GM12878 (cell line): ENCODE measurements around the gene SERPINH1. TPM values are rescaled to one million over a fixed set of nuclear protein-coding genes. Genes with fewer than 3 reads are reported as not detected.

Source experiments
- ATAC-seq: fragments of 200-7000 bp; cut with Tn5 transposase; 3 replicates; pipeline ENCODE4 v1.9.1; 2020; ENCODE audit warnings: mild to moderate bottlenecking, moderate library complexity
- BruUV-seq: library from RNA; stranded (reverse); fragments of 400-500 nt; replicated peaks from 2 replicates; lab custom pipeline; 2021; lab: Mats Ljungman, UMichigan
- CTCF ChIA-PET: fragments of 300-600 bp; sonication (Branson Sonifier 250); formaldehyde crosslinking; extraction: SDS; loops from one replicate; lab custom pipeline; 2021; ENCODE audit warnings: inconsistent platforms; lab: Yijun Ruan, JAX
- POLR2A ChIA-PET: fragments of 350-600 bp; formaldehyde crosslinking; extraction: SDS; loops from one replicate; lab custom pipeline; 2021; ENCODE audit warnings: inconsistent platforms; lab: Charles Lee
- RAD21 ChIA-PET: fragments of 300-600 bp; sonication (Branson Sonifier 250); formaldehyde crosslinking; loops from one replicate; lab custom pipeline; 2023; ENCODE audit warnings: antibody characterized with exemption; ENCODE audit not compliant: unreplicated experiment; lab: Charles Lee
- SMC1A ChIA-PET: fragments of 300-600 bp; sonication (Branson Sonifier 250); formaldehyde crosslinking; loops from one replicate; lab custom pipeline; 2023; ENCODE audit not compliant: unreplicated experiment, uncharacterized antibody; lab: Charles Lee
- DNase-seq: peaks from one replicate; pipeline ENCODE4 v3.0.0-alpha.2; 2011; ENCODE audit warnings: low read depth, low spot score
- FAIRE-seq: peaks from 3 replicates; lab custom pipeline; 2011; peaks lifted over from hg19 to GRCh38; lab: Jason Lieb, UNC
- H2AFZ ChIP-seq: 2 replicates; pipeline ENCODE4 v1.6.0; 2011; ENCODE audit warnings: low read depth, low read length, control low read depth; ENCODE audit not compliant: control insufficient read depth
- H3K27ac ChIP-seq: 2 replicates; pipeline ENCODE4 v1.5.1; 2011; ENCODE audit warnings: control low read depth; ENCODE audit not compliant: control insufficient read depth, insufficient read depth
- H3K27me3 ChIP-seq, 2 experiments: replicated peaks in 1 of 2; 2 replicates each; pipeline versions ENCODE4 v1.6.0 to v1.6.1; 2011; ENCODE audit warnings: low read length in 1 of 2; ENCODE audit not compliant: control insufficient read depth in 2 of 2, insufficient read depth in 2 of 2
- H3K36me3 ChIP-seq, 2 experiments: 2 replicates each; pipeline ENCODE4 v1.5.1; 2011; ENCODE audit warnings: low read length in 1 of 2; ENCODE audit not compliant: control insufficient read depth in 2 of 2, insufficient read depth in 2 of 2
- H3K4me1 ChIP-seq: 2 replicates; pipeline ENCODE4 v1.6.1; 2011; ENCODE audit warnings: mild to moderate bottlenecking, low read length, moderate library complexity, mixed read lengths; ENCODE audit not compliant: control insufficient read depth, insufficient read depth
- H3K4me2 ChIP-seq: 2 replicates; pipeline ENCODE4 v1.6.0; 2011; ENCODE audit warnings: control low read depth; ENCODE audit not compliant: control insufficient read depth, insufficient read depth
- H3K4me3 ChIP-seq: fragments of 200-600 bp; sonication (generic); 2 replicates; pipeline ENCODE4 v1.5.1; 2016
- H3K79me2 ChIP-seq: 2 replicates; pipeline ENCODE4 v1.6.0; 2011; ENCODE audit warnings: low read length; ENCODE audit not compliant: control insufficient read depth, insufficient read depth
- H3K9ac ChIP-seq: 2 replicates; pipeline ENCODE4 v1.8.0; 2011; ENCODE audit warnings: low read length, control low read depth, mixed read lengths; ENCODE audit not compliant: control insufficient read depth, insufficient read depth
- H3K9me3 ChIP-seq: replicated peaks from 3 replicates; pipeline ENCODE4 v1.5.1; 2011; ENCODE audit warnings: mild to moderate bottlenecking, low read length; ENCODE audit not compliant: control insufficient read depth, insufficient read depth
- H4K20me1 ChIP-seq: 2 replicates; pipeline ENCODE4 v1.6.0; 2011; ENCODE audit not compliant: control insufficient read depth, insufficient read depth
- CREB1 ChIP-seq: IDR thresholded peaks from 2 replicates; pipeline ENCODE4 v1.6.1; 2012; ENCODE audit warnings: low read depth, mild to moderate bottlenecking, inconsistent platforms
- DPF2 ChIP-seq: fragments of 450-650 bp; IDR thresholded peaks from 2 replicates; pipeline ENCODE4 v1.6.1; 2017; ENCODE audit warnings: mild to moderate bottlenecking
- FOXM1 ChIP-seq: IDR thresholded peaks from 2 replicates; pipeline ENCODE4 v1.6.1; 2012; ENCODE audit warnings: low read depth, mild to moderate bottlenecking, inconsistent platforms, low read length, moderate library complexity
- GATAD2B ChIP-seq: fragments of 450-650 bp; conservative IDR thresholded peaks from 2 replicates; pipeline ENCODE4 v1.6.1; 2017; ENCODE audit warnings: low read depth, mild to moderate bottlenecking, moderate library complexity
- JUNB ChIP-seq: IDR thresholded peaks from 2 replicates; pipeline ENCODE4 v1.6.1; 2016; ENCODE audit warnings: antibody characterized with exemption, mild to moderate bottlenecking
- NFIC ChIP-seq: IDR thresholded peaks from 2 replicates; pipeline ENCODE4 v1.6.1; 2012; ENCODE audit warnings: low read depth, mild to moderate bottlenecking, inconsistent platforms, low read length, moderate library complexity
- NFXL1 ChIP-seq: fragments of 450-650 bp; IDR thresholded peaks from 2 replicates; pipeline ENCODE4 v1.6.1; 2017; ENCODE audit warnings: antibody characterized with exemption, mild to moderate bottlenecking, borderline replicate concordance
- NFYB ChIP-seq: IDR thresholded peaks from 2 replicates; pipeline ENCODE4 v1.6.1; 2011; ENCODE audit warnings: low read depth, mild to moderate bottlenecking, low read length, improper control_type of control experiment, moderate library complexity; ENCODE audit not compliant: insufficient read depth
- RCOR1 ChIP-seq: conservative IDR thresholded peaks from 2 replicates; pipeline ENCODE4 v1.6.1; 2012; ENCODE audit warnings: low read depth, low read length, improper control_type of control experiment
- RELA ChIP-seq: fragments of 450-650 bp; IDR thresholded peaks from 2 replicates; pipeline ENCODE4 v1.8.0; 2014; ENCODE audit warnings: borderline replicate concordance; ENCODE audit not compliant: partially characterized antibody
- SIN3A ChIP-seq: IDR thresholded peaks from 2 replicates; pipeline ENCODE4 v1.6.1; 2012; ENCODE audit warnings: low read depth, low read length, improper control_type of control experiment
- SIX5 ChIP-seq: IDR thresholded peaks from 2 replicates; pipeline ENCODE4 v1.6.1; 2011; ENCODE audit warnings: mild to moderate bottlenecking, low read depth, low read length, moderate library complexity; ENCODE audit not compliant: severe bottlenecking
- ZSCAN29 ChIP-seq: fragments of 450-650 bp; IDR thresholded peaks from 2 replicates; pipeline ENCODE4 v1.6.1; 2017; ENCODE audit warnings: mild to moderate bottlenecking, moderate library complexity
- WGBS: methylation state at CpG from one replicate; pipeline ENCODE4 v1.1.6; 2016; ENCODE audit warnings: low lambda C conversion rate; ENCODE audit not compliant: insufficient replicate concordance, insufficient coverage; ENCODE audit errors: missing lambda C conversion rate; 5-methylcytosine and 5-hydroxymethylcytosine counted together
- in situ Hi-C: fragments of 300-500 bp; cut with MboI; formaldehyde crosslinking; loops from 9 replicates; pipeline ENCODE4 v1.14.3; 2018; ENCODE audit warnings: mixed read lengths
- intact Hi-C: fragments of 100-400 bp; cut with micrococcal nuclease; formaldehyde crosslinking; loops from one replicate; pipeline ENCODE4 v1.14.2; 2022; ENCODE audit not compliant: unreplicated experiment
- polyA plus RNA-seq, 11 experiments: library from polyadenylated mRNA; depleted of rRNA in 4 of 11; unstranded in 6 of 11; stranded (reverse) in 5 of 11; fragments of >200 nt; fragmentation: Nextera tagmentation in 4 of 11; fragmentation: Illumina TruSeq in 1 of 11; extraction: Ambion mirVana in 4 of 11; extraction: Trizol in 1 of 11; gene quantifications; 1 replicate in 1 of 11; 2 replicates in 10 of 11; pipeline versions ENCODE4 v1.2.1 to v1.2.3, GENCODE V29; 2011 to 2016; ENCODE audit warnings: inconsistent platforms in 2 of 11, missing spikeins in 2 of 11, low read depth in 1 of 11
- total RNA-seq, 4 experiments: library from RNA; depleted of rRNA in 3 of 4; stranded (reverse); fragments of >200 nt in 3 of 4; fragmentation: Illumina TruSeq in 1 of 4; extraction: Trizol in 1 of 4; gene quantifications; 2 replicates each; pipeline versions ENCODE4 v1.2.1 to v1.2.3, GENCODE V29; 2013 to 2021
- TF ChIP-seq, protein P1 (sequence below): fragments of 450-650 bp; IDR thresholded peaks from 2 replicates; pipeline ENCODE4 v1.6.1; 2017; ENCODE audit warnings: mild to moderate bottlenecking, low read depth, inconsistent platforms; ENCODE audit not compliant: poor library complexity, severe bottlenecking
- TF ChIP-seq, protein P2 (sequence below): fragments of 450-650 bp; formaldehyde crosslinking; IDR thresholded peaks from 2 replicates; pipeline ENCODE4 v1.5.0; 2022; ENCODE audit warnings: mild to moderate bottlenecking, missing genetic modification characterization

The SERPINH1 gene
- total and polyA plus RNA-seq, 10 of the 15 experiments (the other 5 are each of a cell fraction or from before 2014, with no cell fraction given), result 0.34 to 19.8 (median 13.7) TPM

DNA sequence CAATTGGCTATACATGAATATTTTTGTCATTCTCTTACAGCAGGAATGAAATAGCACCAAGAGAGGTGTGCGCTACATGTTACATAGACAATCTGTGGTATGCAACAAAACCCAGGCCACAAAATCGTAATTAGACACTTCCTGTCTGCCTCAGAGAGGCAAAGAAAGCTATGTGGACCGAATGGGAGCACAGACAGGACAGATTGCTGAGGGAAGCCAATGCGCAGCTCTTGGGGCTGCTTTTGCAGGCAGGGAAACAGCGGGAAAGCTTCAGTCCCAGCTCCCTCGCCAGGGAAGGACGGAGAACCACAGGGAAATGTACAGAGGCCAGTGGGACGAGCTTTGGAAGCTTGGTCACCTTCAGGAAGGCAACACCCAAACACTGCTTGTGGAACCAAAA lies 40.9 kb downstream of the SERPINH1 start (continued):
- no peak for TF ChIP-seq RELA
- no peak for TF ChIP-seq RCOR1
- TF ChIP-seq CREB1, result no peak
- TF ChIP-seq, protein P1, sequence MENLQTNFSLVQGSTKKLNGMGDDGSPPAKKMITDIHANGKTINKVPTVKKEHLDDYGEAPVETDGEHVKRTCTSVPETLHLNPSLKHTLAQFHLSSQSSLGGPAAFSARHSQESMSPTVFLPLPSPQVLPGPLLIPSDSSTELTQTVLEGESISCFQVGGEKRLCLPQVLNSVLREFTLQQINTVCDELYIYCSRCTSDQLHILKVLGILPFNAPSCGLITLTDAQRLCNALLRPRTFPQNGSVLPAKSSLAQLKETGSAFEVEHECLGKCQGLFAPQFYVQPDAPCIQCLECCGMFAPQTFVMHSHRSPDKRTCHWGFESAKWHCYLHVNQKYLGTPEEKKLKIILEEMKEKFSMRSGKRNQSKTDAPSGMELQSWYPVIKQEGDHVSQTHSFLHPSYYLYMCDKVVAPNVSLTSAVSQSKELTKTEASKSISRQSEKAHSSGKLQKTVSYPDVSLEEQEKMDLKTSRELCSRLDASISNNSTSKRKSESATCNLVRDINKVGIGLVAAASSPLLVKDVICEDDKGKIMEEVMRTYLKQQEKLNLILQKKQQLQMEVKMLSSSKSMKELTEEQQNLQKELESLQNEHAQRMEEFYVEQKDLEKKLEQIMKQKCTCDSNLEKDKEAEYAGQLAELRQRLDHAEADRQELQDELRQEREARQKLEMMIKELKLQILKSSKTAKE, result no peak

DNA sequence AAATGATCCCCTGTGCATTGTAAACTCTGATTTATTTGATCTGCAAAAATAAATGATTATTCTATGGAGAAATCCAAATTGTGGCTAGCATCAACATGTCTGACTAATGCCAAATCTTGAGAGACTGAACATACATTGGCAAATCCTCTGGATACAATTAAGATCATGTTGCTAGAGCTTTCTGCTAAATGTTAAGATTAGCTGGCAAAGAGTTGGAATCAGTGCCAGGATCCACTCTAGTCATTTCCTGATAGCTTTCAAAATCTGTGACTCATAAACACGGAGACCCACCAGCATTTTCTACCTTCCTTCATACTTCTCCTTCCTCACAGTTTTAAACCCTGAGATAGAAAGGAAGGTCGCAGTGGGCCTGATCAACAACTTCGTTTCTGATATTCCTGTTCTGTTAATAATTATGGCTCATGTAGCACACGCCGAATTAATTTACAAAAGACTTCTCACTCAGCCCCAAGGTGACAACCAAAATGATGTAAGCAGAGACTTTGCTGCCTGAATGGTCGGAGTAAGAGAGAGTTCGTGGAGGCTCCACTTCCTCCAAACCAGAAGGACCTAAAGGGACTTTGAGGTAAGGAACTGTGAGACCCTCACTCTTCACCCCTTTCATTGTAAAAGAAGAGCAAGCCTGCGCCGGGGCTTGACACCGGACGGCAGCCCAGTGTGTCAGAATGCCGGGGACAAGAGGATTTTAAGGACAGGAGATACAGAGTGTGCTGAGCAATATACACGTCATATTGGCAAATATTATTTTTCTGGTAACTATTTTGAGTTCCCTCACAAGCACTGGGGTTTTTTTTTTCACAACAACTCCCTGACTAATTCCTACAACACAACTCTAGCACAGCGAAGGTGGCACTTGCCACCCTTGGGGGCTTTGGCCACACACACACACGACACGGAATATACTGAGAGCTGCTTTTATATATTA lies 42.0 kb downstream of the SERPINH1 start:
- no peak for DNase-seq
- no peak for ATAC-seq
- intact Hi-C loops (no loop called here), in situ Hi-C loops (no loop called here)
- Histone ChIP-seq H3K79me2 (no peaks in the 10 kb centered on the region), H3K4me3 (no peak overlapping the region), H3K4me2 (no peak overlapping the region), H3K36me3 (no peaks in the 10 kb centered on the region), H3K27me3 (peaks cover 0 to 2% of the 10 kb centered on the region in 2 experiments; a peak in 1 of 4 replicates), H3K9ac (no peak overlapping the region), H3K9me3 (no peaks in the 10 kb centered on the region), H3K4me1 (no peaks in the 10 kb centered on the region), H3K27ac (no peak overlapping the region), H4K20me1 (no peaks in the 10 kb centered on the region), H2AFZ (no peak overlapping the region)
- ChIA-PET SMC1A (no interaction called here), POLR2A (no interaction called here), RAD21 (no interaction called here), CTCF (no interaction called here)
- FAIRE-seq, result no peak
- BruUV-seq, result no TSS peak
- 56% methylated on average over 16 of the region's 16 CpGs for WGBS
- TF ChIP-seq JUNB (no peak), DPF2 (no peak), NFYB (no peak), NFIC (no peak), GATAD2B (no peak), SIN3A (no peak), FOXM1 (no peak), SIX5 (no peak), NFXL1 (no peak), ZSCAN29 (no peak)
- TF ChIP-seq, protein P2, sequence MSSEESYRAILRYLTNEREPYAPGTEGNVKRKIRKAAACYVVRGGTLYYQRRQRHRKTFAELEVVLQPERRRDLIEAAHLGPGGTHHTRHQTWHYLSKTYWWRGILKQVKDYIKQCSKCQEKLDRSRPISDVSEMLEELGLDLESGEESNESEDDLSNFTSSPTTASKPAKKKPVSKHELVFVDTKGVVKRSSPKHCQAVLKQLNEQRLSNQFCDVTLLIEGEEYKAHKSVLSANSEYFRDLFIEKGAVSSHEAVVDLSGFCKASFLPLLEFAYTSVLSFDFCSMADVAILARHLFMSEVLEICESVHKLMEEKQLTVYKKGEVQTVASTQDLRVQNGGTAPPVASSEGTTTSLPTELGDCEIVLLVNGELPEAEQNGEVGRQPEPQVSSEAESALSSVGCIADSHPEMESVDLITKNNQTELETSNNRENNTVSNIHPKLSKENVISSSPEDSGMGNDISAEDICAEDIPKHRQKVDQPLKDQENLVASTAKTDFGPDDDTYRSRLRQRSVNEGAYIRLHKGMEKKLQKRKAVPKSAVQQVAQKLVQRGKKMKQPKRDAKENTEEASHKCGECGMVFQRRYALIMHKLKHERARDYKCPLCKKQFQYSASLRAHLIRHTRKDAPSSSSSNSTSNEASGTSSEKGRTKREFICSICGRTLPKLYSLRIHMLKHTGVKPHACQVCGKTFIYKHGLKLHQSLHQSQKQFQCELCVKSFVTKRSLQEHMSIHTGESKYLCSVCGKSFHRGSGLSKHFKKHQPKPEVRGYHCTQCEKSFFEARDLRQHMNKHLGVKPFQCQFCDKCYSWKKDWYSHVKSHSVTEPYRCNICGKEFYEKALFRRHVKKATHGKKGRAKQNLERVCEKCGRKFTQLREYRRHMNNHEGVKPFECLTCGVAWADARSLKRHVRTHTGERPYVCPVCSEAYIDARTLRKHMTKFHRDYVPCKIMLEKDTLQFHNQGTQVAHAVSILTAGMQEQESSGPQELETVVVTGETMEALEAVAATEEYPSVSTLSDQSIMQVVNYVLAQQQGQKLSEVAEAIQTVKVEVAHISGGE (CRISPR knock-in tag), result no peak
